ENCODE results near the gene PDIA6.
"Not testable (repeated sequence)": the region's sequence is repeated elsewhere in the genome, so short reads cannot be mapped to it uniquely, and the experiment has no call there.

PDIA6 gene

DNA sequence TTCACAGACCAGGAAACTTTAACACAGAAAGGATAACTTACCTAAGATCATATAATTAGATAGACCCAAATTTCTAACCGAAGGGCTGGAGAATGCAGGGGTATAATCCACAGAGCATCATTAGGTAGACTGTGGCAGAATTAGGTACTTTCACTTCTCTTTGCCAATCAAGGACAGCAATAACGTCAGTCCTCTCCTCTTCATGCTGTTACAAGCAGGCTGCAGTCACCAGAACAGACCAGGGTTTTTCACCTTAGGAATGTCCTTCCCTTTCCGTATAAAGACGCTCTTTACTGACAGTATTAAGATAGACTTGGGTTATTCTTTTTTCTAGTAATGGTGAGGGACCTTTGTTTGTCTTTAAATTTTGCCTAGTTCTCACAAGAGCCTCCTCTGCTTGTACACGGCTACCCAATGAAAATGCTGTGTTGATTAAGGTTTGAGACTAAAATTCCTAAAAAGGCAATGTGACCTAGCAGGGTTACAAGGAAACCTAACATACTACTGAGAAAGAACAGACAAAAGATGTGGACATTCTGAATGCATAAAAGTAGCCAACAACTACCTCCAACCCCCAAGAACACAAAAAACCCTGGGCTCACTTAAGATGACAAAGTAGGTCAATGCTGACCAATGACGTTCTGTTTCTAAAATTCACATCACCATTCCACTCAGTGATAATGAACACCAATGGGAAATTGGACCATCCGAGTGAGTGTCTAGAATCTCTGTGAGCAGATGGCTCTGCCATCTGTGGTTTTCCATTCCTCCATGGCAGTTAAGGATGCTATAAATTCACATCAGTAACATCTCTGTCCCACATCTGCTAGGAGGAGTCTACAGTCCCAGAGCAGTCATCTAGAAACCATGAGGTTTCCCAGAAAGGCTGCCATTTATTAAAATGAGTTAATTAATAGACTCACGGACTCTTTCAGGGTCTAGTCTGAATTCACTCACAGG is 2.1 kb downstream of the PDIA6 start:
- DNase-seq (ENCODE audit: low read depth in 2 of 2) = no peak

DNA sequence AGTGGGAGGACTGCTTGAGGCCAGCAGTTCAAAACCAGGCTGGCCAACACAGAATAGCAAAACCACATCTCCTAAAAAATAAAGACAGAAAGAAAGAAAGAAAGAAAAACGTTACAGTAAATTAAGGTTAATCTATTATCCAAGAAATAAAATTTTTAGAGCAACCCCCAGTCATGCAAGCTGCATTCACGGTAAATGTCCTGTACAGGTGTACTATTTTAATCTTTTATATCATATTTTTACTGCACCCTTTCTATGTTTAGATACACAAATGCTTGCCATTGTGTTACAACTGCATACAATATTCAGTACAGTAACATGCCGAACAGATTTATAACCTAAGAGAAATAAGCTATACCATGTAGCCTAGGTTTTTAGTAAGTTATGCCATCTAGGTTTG is 6.0 kb downstream of the PDIA6 start:
- DNase-seq (ENCODE audit: low read depth in 2 of 2) = no peak

DNA sequence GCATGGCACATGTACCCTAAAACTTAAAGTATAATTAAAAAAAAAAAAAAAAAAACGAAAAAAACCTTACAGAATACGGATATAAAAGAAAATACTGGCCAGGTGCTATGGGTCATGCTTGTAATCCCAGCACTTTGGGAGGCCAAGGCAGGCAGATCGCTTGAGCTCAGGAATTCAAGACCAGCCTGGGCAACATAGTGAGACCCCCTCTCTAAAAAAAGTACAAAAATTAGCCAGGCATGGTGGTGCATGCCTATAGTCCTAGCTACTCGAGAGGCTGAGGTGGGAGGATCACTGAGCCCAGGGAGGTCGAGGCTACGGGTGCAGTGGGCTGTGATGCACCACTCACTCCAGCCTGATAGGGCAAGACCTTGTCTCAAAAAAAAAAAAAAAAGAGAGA is 6.6 kb downstream of the PDIA6 start:
- not testable (repeated sequence) for DNase-seq (ENCODE audit: low read depth in 2 of 2)

DNA sequence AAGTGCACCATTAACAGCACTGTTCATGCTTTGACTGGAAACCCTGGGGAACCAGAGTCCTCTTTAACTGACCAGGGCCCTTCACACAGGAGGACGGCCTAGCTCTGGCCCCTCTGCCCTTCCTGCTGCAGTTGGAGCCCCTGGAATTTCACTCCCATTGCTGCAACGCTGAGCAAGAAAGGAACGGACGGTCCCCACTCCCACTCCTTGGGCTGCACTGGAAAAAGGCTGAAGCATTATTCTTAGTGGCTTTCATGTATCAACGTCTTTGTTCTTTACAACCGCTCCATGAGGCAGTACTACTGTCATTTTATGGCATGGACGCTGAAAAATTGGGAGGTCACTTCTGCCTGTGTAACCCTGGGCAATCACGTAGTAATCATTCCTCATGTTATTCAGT is 9.9 kb downstream of the PDIA6 start:
- DNase-seq (ENCODE audit: low read depth in 2 of 2) = no peak

DNA sequence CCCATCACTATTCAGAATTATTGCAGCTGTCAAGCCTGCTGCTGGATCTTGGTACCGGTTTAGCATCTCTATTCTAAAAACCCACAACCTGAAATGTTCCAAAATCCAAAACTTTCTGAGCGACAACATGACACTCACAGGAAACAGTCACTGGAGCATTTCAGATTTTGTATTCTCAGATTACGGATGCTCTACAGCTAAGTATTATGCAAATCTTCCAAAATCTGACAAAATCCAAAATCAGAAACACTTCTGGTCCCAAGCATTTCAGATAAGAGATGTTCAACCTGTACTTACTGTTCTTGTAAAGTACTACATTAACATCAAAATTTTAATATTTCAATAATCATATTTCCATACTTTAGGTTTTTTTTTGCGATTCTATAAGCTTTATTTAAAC is 12.4 kb downstream of the PDIA6 start:
- no peak for DNase-seq (ENCODE audit: low read depth in 2 of 2)

DNA sequence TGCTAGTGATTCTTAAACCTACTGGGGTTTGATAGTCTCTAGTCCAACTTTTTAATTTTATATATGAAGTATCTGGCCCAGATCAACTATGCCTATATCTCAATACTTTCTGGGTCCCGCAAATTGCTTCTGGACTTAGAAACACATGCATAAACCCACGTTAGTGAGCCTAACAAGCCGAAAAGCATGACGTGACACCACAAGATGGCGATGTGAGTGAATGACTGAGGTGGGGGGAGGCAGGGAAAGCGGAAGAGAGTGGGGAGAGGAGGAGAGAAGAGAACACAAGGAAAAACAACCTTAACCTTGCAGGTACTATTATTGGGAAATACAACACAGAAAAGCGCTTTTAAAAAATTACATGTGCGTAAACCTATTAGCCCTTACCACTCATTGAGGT is 13.8 kb downstream of the PDIA6 start:
- DNase-seq (ENCODE audit: low read depth in 2 of 2) = no peak

DNA sequence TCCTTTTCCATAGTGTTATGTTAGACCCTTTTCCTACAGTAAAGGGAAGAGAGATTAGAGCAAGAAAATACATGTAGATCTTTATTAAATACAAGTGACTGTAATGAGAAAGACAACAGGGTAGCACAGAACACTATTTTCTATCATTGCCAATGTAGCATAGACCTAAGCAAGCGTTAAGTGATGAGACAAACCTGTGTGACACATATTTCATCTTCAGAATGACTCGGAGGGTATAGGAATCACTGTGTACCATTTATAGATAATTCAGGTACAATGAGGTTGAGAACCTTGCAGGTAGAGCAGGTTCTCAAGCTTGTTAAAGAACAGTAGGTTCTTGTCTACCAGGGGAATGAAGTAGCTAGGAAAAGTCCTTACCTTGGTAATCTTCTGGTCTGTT is 15.9 kb downstream of the PDIA6 start:
- no peak for DNase-seq (ENCODE audit: low read depth in 2 of 2)

DNA sequence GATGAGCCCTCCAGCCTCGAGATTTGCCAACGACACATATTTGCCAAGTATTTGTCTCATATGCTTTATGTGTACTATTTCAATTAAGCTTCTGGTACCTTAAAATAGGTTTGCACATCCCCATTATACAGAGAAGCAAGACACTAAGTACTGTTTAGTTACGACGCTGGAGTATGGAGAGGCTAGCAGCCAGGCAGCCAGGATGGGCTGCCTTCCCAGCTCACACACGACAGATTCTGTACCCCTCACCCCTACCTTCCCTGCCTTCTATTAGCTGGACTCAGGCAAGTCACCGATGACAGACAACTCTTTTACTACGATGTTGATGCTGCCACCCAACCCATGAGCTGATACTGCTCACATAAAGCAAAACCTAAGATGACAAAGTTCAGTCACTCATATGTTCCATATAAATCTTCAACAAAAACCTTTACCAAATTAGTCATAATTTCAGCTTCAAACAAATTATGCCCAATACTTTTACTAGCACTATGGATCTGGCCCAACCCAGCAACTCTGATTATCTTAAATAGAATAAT is 17.0 kb downstream of the PDIA6 start:
- no peak for DNase-seq (ENCODE audit: low read depth in 2 of 2)

DNA sequence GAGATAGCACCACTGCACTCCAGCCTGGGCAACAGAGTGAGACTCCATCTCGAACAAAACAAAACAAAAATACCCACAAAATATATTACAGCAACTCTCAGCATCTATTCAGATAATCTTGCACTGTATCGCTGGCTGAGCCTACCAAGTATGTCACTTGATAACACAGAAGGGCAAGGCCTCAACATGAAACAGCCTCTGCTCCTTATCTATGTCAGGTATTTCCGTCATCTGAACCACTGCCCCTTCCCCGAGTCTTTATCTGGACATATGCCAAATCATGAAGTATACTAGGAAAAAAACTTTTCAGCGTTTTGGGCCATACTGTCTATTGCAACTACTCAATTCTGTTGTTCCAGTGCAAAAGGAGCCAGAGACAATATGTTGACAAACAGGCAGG is 17.7 kb downstream of the PDIA6 start:
- no peak for DNase-seq (ENCODE audit: low read depth in 2 of 2)

DNA sequence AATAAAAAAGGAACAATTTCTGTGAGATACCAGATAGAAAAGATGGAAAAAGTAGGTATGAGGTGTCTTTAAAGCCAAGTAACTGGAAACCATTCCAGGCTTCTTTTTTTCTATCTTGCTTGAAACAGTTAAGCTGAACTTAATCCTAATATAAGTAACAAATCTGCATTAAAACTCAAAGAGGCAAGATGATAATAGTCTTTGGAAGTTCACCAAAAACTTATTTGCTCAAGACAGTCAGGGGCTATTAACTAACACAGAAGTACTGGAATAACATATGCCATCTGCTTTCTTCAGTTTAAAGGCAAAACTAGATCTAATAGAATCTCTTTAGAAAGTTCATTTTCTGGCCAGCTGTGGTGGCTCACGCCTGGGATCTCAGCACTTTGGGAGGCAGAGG is 18.8 kb downstream of the PDIA6 start:
- no peak for DNase-seq (ENCODE audit: low read depth in 2 of 2)

DNA sequence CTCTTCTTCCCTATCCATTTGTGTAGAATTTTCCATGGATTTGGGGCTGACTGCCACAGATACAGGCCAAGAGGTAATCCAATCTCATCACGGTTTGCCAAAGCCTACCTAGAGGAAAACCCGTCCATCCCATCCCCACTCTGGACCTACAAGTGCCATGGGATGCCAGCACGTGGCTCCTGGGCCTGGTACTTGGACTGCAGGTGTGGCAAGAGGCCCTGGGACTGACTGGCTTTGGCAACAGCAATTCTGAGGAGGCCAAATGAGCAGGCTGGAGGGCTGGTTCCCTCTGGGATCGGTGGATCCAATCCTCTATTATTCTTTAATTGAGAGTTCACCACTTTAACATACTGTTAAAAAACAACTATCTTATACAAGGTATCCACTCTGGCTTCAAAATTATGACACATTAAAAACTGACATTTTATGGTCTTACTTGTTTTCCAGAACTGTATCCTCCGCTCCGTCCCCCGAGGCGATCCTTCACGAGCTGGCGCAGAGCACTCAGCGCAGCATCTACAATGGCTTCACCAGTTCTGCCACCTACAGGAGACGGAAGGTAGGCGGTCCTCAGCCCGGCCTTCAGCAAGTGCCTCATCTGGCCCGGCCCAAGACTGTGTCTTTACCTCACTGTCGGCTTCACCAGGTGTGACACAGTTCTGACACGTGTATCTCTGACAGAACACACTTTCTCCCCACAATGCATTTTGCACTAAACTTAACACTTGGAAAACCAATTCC is 19.8 kb downstream of the PDIA6 start:
- DNase-seq (ENCODE audit: low read depth in 2 of 2) = no peak

DNA sequence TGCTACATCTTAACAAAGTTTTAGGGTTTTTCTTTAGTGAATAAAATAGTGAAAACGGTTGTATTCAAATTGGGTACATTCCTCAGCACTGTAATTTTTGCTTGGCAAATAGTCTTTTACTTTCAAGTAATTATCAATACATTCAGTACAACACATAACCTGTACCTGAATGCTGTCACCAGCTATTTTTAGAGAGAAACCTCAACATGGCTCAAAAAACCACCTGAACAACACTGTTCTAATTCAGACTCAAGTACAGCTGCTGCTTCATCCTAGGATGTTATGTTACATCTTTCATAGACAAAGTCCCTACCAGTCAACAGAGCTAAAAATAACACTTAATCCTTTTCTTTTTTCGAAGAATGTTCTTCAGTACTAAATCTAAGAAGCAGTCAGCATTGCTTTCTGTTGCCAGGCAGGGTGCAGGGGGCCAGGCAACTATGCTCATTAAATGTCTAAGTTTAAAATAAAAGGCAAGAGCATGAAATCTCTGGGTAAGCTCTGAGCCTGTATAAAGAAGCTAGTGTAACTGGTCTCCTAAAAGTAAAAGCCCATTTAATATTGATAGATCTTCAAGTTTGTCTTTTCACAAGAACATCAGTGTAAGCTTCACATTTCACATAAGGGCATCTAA is 20.5 kb downstream of the PDIA6 start:
- DNase-seq (ENCODE audit: low read depth in 2 of 2) = no peak

DNA sequence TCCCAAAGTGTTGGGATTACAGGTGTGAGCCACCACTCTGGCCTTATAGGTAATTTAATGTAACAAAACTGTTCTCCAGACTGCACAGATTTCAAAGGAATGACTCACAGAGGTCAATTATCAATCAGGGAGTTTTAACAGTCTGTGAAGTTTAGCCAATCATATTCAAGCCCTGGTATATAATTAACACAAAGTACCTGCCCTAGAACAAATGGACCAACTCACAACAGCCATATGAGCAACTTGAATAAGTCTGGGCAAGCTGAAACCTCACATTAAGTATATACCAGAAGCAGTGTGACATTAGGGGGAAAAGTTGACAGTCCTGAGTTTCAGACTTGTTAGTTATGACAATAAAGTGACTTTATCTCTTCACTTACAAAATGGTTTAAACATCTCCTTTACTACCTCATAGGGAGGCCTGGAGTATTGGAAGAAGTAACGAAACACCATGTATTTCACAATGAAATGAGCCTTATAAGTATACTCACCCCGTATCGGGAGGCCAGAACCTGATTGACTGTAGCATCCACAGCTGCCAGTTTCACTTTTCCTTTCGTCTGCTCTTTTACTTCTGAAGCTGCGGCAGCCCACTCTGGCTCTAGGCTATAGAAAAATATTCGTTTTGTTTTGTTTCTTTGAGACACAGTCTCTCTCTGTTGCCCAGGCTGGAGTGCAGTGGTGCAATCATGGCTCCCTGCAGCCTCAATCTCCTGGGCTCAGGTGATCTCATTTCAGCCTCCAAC is 22.2 kb downstream of the PDIA6 start:
- DNase-seq (ENCODE audit: low read depth in 2 of 2) = no peak

DNA sequence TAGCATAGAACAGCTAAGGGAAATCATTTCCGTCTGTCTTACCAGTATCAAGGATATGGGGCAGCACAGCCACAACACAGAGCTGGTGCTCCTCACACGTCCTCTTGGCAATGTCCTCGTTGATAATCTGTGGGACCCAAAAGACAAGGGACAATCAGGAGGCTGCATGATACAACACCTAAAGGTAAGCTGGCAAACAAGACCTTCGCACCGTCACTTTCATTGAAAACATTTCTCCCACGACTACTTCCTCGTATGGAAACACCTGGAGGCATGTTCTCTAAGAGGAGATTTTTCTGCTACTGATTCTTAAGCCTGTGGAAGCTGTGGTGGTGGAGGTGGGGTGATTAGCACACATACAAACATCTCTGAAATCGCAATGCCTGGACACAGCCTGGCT is 23.7 kb downstream of the PDIA6 start:
- no peak for DNase-seq (ENCODE audit: low read depth in 2 of 2)

DNA sequence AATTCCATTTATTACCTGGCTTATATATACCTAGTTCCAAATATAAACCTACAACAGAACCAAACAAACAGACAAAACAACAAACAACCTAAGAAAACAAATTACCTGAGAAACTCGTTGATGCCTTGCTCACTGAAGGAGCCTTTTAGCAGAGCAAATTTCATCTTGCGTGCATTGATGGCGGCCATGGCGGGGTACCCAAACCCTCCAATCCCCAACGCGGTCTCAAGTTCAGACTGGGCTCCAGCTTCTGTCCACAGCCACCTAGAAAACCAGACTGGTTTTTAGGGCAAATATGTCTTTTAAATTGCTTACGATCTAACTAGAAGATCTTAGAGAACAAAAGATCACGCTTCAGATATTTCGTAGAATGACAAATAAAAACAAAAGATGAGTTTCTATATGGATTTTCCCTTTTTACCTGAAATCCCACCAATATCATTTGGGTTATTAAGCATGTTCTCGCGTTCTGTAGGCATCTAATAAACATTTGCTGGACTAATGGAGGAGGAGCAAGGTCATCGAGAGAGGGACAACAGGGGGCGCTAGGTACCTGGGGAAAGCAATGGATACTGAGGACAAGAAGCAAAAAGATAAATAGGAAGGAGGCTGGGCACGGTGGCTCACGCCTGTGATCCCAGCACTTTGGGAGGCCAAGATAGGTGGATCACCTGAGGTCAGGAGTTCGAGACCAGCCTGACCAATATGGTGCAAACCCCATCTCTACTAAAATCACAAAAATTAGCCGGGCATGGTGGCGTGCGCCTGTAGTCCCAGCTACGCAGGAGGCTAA is 25.2 kb downstream of the PDIA6 start:
- peak in 1 of 2 donors; percentile 21 for DNase-seq (ENCODE audit: low read depth in 2 of 2)

DNA sequence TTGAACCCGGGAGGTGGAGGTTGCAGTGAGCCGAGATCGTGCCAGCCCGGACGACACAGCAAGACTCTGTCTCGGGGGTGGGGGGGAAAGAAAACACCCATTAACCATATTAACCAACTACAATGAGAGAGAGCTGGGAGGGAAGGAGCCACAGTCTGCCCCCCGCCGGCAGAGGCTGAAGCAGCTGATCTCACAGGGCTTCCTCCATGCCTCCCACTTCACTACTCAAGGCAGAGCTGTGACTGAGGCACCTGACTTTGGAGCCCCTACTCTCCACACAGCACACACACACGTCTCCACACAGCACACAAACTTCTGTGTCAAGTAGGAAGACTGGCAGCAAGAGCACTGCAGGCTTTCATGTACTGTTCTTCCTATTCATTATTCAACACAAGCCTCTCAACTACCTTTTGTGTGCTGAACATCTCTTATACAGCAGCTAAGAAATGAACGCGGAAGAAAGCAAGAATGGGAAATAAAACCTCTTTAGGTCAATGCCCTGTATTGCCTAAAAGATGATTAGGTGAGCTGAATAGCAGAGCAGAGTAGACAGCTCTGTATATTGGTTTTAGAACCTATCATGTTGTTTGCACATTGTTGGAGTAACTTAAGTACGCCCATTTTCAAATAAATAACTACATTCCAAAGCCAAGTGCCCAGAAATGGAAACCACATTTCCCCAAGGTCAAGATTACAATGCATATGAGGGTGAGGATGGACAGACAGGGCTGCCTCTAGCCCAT is 26.2 kb downstream of the PDIA6 start:
- no peak for DNase-seq (ENCODE audit: low read depth in 2 of 2)

DNA sequence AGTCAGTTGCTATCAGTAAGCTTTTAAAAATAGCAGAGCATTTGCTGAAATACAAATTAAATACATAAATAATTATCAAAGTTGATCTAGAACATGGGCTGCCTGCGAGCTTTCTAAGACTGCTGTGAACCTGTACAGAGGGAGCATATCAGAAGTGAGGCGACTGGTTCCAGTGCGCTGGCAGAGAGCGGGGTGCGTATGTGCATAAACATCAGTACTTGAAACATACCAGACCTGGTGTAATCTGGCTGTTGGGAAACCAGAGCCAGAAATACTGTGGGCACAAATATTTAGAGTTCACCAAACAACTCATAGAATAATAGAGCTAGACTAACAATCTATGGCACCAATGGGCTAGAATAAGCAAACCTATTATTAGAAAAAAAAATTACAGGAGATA is 27.3 kb downstream of the PDIA6 start:
- no peak for DNase-seq (ENCODE audit: low read depth in 2 of 2)

DNA sequence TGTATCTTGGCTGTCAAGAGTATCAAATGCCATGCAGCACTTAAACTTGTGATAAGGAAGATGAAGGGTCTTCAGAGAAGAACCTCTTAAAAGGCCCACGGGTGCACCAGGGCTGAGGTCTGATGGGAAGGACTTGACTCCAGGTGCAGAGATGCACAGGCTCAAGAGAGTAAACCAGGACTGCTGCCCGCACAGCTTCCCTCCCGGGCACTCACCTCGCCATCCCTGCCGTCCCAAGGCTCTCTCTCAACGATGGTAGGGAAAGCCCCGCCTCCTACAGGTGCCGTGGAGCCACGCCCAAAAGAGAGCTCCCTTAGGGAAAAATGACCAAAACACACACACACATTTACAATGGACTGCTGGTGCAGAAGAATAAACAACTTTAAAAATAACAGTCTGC is 27.9 kb downstream of the PDIA6 start:
- DNase-seq (ENCODE audit: low read depth in 2 of 2) = no peak

DNA sequence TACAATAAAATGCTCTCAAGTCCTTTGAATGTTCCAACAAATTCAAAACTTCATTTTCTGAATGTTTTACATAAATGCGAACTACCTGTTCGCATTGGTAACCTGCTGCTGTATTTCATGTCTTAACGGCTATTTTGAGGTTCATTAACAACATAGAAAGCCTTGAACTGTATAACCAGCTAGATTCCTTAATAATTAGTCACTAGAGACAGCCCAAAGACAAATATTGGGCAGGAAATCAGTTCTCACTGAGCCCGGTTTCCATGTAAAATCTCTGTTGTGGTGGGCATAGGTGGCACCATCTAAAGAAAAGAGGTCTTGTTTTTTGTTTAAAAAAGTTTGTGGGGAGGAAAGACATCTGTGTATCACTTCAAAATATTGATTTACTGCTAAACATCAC is 29.2 kb downstream of the PDIA6 start:
- DNase-seq (ENCODE audit: low read depth in 2 of 2) = no peak

DNA sequence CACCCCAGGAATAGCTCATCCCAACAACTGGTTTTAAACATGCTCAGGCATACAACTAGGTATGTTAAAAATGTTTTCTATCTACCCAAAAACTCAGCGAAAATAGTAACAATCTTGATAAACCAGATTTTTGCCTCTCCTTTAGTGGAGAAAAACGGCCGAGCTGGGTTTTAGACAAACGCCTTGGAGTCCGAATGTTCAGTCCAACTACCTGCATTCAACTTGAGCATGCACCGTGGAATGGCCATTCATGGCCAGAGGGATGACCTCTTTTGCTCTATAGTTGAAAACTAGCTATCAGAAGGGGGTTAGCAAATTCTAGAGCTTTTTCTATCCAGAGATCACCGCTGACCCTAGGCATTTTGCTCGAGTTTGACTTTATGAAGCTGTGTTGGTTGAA is 30.8 kb downstream of the PDIA6 start:
- no peak for DNase-seq (ENCODE audit: low read depth in 2 of 2)
